A549 (cell line): ENCODE results near the gene GDPD3. TPM values are rescaled to one million over a fixed set of nuclear protein-coding genes. Genes with fewer than 3 reads are reported as not detected.

Experiments used
- ATAC-seq, 2 experiments: fragments of 200-7000 bp in 1 of 2; fragments of >200 bp in 1 of 2; cut with Nextera tagmentation in 1 of 2; cut with Tn5 transposase in 1 of 2; 3 replicates each; pipeline versions ENCODE4 v1.8.0 to v1.9.1; 2018 to 2020; ENCODE audit warnings: mild to moderate bottlenecking in 1 of 2, moderate library complexity in 1 of 2
- CTCF ChIA-PET: fragments of 300-600 bp; sonication (Branson Sonifier 250); formaldehyde crosslinking; extraction: SDS; loops from one replicate; lab custom pipeline; 2021; ENCODE audit warnings: antibody characterized with exemption, inconsistent platforms; lab: Yijun Ruan, JAX
- POLR2A ChIA-PET: fragments of 350-600 bp; formaldehyde crosslinking; extraction: SDS; loops from one replicate; lab custom pipeline; 2021; ENCODE audit warnings: antibody characterized with exemption, inconsistent platforms; lab: Yijun Ruan, JAX
- DNase-seq, 2 experiments: peaks; one replicate each; pipeline versions ENCODE4 v3.0.0 to v3.0.0-alpha.2; 2011 to 2016; ENCODE audit warnings: low read depth in 1 of 2, low spot score in 1 of 2
- FAIRE-seq: peaks from 2 replicates; lab custom pipeline; 2011; peaks lifted over from hg19 to GRCh38; lab: Jason Lieb, UNC
- H3K27ac ChIP-seq, 2 experiments: fragments of >200 bp; sonication (Bioruptor Twin); formaldehyde crosslinking; 3 replicates each; pipeline ENCODE4 v1.5.1; 2016 to 2017
- H3K4me1 ChIP-seq: fragments of >200 bp; sonication (Bioruptor Twin); formaldehyde crosslinking; 3 replicates; pipeline ENCODE4 v1.6.1; 2016
- H3K4me2 ChIP-seq: fragments of >200 bp; sonication (Bioruptor Twin); formaldehyde crosslinking; 3 replicates; pipeline ENCODE4 v1.6.1; 2016
- H3K4me3 ChIP-seq: fragments of >200 bp; sonication (Bioruptor Twin); formaldehyde crosslinking; 3 replicates; pipeline ENCODE4 v1.5.1; 2016
- H3K9me3 ChIP-seq: fragments of >200 bp; sonication (Bioruptor Twin); formaldehyde crosslinking; 3 replicates; pipeline ENCODE4 v1.6.1; 2016
- ATOH8 ChIP-seq: fragments of 250-450 bp; sonication (Bioruptor Pico); IDR thresholded peaks from 2 replicates; pipeline ENCODE4 v1.5.0; 2020; ENCODE audit warnings: low read depth, mild to moderate bottlenecking, moderate library complexity
- CBX2 ChIP-seq: fragments of 200-600 bp; sonication (generic); IDR thresholded peaks from 2 replicates; pipeline ENCODE4 v1.6.1; 2016; ENCODE audit warnings: low read depth, mild to moderate bottlenecking, borderline replicate concordance
- CBX8 ChIP-seq: fragments of 200-600 bp; sonication (generic); IDR thresholded peaks from 2 replicates; pipeline ENCODE4 v1.6.1; 2016
- CHD4 ChIP-seq: fragments of 200-600 bp; sonication (generic); IDR thresholded peaks from 2 replicates; pipeline ENCODE4 v1.6.1; 2016; ENCODE audit warnings: antibody characterized with exemption, mild to moderate bottlenecking, borderline replicate concordance
- CTCF ChIP-seq: fragments of >200 bp; sonication (Bioruptor Twin); formaldehyde crosslinking; IDR thresholded peaks from 3 replicates; pipeline ENCODE4 v1.5.1; 2016
- EHMT2 ChIP-seq: fragments of 200-600 bp; sonication (generic); IDR thresholded peaks from 2 replicates; pipeline ENCODE4 v1.6.1; 2016; ENCODE audit warnings: antibody characterized with exemption, low read depth, mild to moderate bottlenecking, moderate library complexity
- ESRRA ChIP-seq: fragments of 150-350 bp; IDR thresholded peaks from 2 replicates; pipeline ENCODE4 v1.6.1; 2014; ENCODE audit warnings: mild to moderate bottlenecking, low read length, borderline replicate concordance
- FOSB ChIP-seq: fragments of 250-450 bp; sonication (Bioruptor Pico); IDR thresholded peaks from 2 replicates; pipeline ENCODE4 v1.5.0; 2020; ENCODE audit warnings: mild to moderate bottlenecking, moderate library complexity
- HMGXB4 ChIP-seq: fragments of 250-450 bp; sonication (Bioruptor Pico); IDR thresholded peaks from 2 replicates; pipeline ENCODE4 v1.5.0; 2021; ENCODE audit warnings: mild to moderate bottlenecking, moderate library complexity, borderline replicate concordance
- HOXB13 ChIP-seq: fragments of 250-450 bp; sonication (Bioruptor Pico); IDR thresholded peaks from 2 replicates; pipeline ENCODE4 v1.5.0; 2020; ENCODE audit warnings: low read depth, mild to moderate bottlenecking, moderate library complexity
- HOXB5 ChIP-seq: fragments of 250-450 bp; sonication (Bioruptor Pico); IDR thresholded peaks from 2 replicates; pipeline ENCODE4 v1.5.0; 2020; ENCODE audit warnings: mild to moderate bottlenecking, moderate library complexity
- KDM1A ChIP-seq: fragments of 200-600 bp; sonication (generic); IDR thresholded peaks from 2 replicates; pipeline ENCODE4 v1.6.1; 2016; ENCODE audit warnings: low read depth, mild to moderate bottlenecking
- MYC ChIP-seq: IDR thresholded peaks from 2 replicates; pipeline ENCODE4 v1.6.1; 2012; ENCODE audit warnings: mild to moderate bottlenecking, inconsistent platforms, low read length, improper control_type of control experiment, borderline replicate concordance
- NR3C1 ChIP-seq: fragments of >200 bp; sonication (Bioruptor Twin); formaldehyde crosslinking; IDR thresholded peaks from 3 replicates; pipeline ENCODE4 v1.6.1; 2017
- PBX3 ChIP-seq: IDR thresholded peaks from 2 replicates; pipeline ENCODE4 v1.6.1; 2012
- PHF8 ChIP-seq: fragments of 200-600 bp; sonication (generic); IDR thresholded peaks from 2 replicates; pipeline ENCODE4 v1.6.1; 2016; ENCODE audit warnings: low read depth, mild to moderate bottlenecking, antibody characterized with exemption, moderate library complexity, borderline replicate concordance
- POLR2A ChIP-seq: IDR thresholded peaks from 2 replicates; pipeline ENCODE4 v1.6.1; 2012; ENCODE audit warnings: mild to moderate bottlenecking, low read length
- REST ChIP-seq: fragments of 200-600 bp; sonication (generic); IDR thresholded peaks from 2 replicates; pipeline ENCODE4 v1.6.1; 2016; ENCODE audit warnings: antibody characterized with exemption, mild to moderate bottlenecking, moderate library complexity
- TP53 ChIP-seq: fragments of 250-450 bp; sonication (Bioruptor Pico); IDR thresholded peaks from 2 replicates; pipeline ENCODE4 v1.5.0; 2021; ENCODE audit warnings: mild to moderate bottlenecking, moderate library complexity
- USF2 ChIP-seq: fragments of 450-650 bp; IDR thresholded peaks from 2 replicates; pipeline ENCODE4 v1.6.1; 2014; ENCODE audit warnings: antibody characterized with exemption
- ZFP36 ChIP-seq: fragments of 450-650 bp; IDR thresholded peaks from 2 replicates; pipeline ENCODE4 v1.6.1; 2014; ENCODE audit warnings: borderline replicate concordance; ENCODE audit not compliant: partially characterized antibody
- ZNF302 ChIP-seq: fragments of 250-450 bp; sonication (Bioruptor Pico); IDR thresholded peaks from 2 replicates; pipeline ENCODE4 v1.9.0; 2021; ENCODE audit warnings: inconsistent platforms, mild to moderate bottlenecking, moderate library complexity
- ZSCAN20 ChIP-seq: fragments of 250-450 bp; sonication (Bioruptor Pico); IDR thresholded peaks from 2 replicates; pipeline ENCODE4 v1.8.0; 2022; ENCODE audit warnings: mild to moderate bottlenecking, moderate library complexity
- WGBS: methylation state at CpG from one replicate; pipeline ENCODE4 v1.1.6; 2017; ENCODE audit errors: missing lambda C conversion rate; 5-methylcytosine and 5-hydroxymethylcytosine counted together
- polyA plus RNA-seq, 4 experiments: library from polyadenylated mRNA; depleted of rRNA in 3 of 4; stranded (reverse); fragments of >200 nt; fragmentation: RNase III in 1 of 4; extraction: RNeasy Plus Mini Kit Qiagen cat#74134 plus additional on column Dnase treatment in 1 of 4; gene quantifications; 2 replicates in 3 of 4; 3 replicates in 1 of 4; pipeline ENCODE4 v1.2.3, GENCODE V29; 2011 to 2017

GDPD3 gene
- polyA plus RNA-seq, 2 of the 4 experiments (the other 2 are of a cell fraction) = 0.58 to 1.8 TPM

- H3K27ac ChIP-seq = no peak overlapping the region
- peaks cover 18% of the 10 kb centered on the region for H3K9me3 ChIP-seq
- TF ChIP-seq ESRRA (no peak), HMGXB4 (no peak), CBX2 (no peak), HOXB13 (CRISPR knock-in tag) (no peak), CTCF (no peak), PBX3 (no peak), MYC (no peak), USF2 (no peak), CHD4 (no peak)
- WGBS = 57% methylated on average over 1 of the region's 1 CpG
- H3K4me1 ChIP-seq = peaks cover under 1% of the 10 kb centered on the region; the same call in 1 of the 3 replicates
- DNase-seq (no peak), ATAC-seq (no peak), FAIRE-seq (no peak)
- ChIA-PET CTCF (interaction anchor here (1.8 kb wide), 1 partner anchor 52 kb away, joined by 7 read pairs; the partner anchor contains the start of gene TBX6), POLR2A (no interaction called here)
- H3K4me2 ChIP-seq = no peak overlapping the region
- H3K4me3 ChIP-seq = no peak overlapping the region
These were observed 31.6 kb upstream of the GDPD3 start for GRCh38 chr16:30144917-30145316.

- Histone ChIP-seq H3K4me3 (no peak overlapping the region), H3K4me2 (no peak overlapping the region), H3K9me3 (peaks cover 9% of the 10 kb centered on the region; the same call in 1 of the 3 replicates), H3K4me1 (peaks cover 4% of the 10 kb centered on the region; the same call in 1 of the 3 replicates), H3K27ac (no peak overlapping the region)
- ChIA-PET POLR2A (no interaction called here), CTCF (no interaction called here)
- FAIRE-seq (no peak), ATAC-seq (no peak), DNase-seq (no peak)
- TF ChIP-seq CHD4 (no peak), ZFP36 (no peak), TP53 (CRISPR knock-in tag) (no peak), ZSCAN20 (CRISPR knock-in tag) (no peak), NR3C1 (no peak), EHMT2 (no peak), FOSB (CRISPR knock-in tag) (no peak), REST (no peak), ZNF302 (CRISPR knock-in tag) (no peak), ATOH8 (CRISPR knock-in tag) (no peak), PHF8 (no peak), KDM1A (no peak), POLR2A (no peak), HOXB5 (CRISPR knock-in tag) (no peak), CBX8 (no peak), ESRRA (no peak)
These were observed 30.7 kb upstream of the GDPD3 start for GRCh38 chr16:30144017-30144416.
